CD4-positive, CD25-positive, alpha-beta regulatory T cell (primary cell): ENCODE results near the gene PRKCE. TPM values are rescaled to one million over a fixed set of nuclear protein-coding genes. Genes with fewer than 3 reads are reported as not detected.

Source experiments
- ATAC-seq, 2 donors: fragments of 150-1000 bp; cut with Tn5 transposase; one replicate each; pipeline ENCODE4 v1.10.0; 2021; ENCODE audit warnings: low read depth in 2 of 2, moderate number of reproducible peaks in 2 of 2, moderate library complexity in 1 of 2
- DNase-seq, 3 donors: peaks; one replicate each; pipeline versions ENCODE4 v3.0.0 to v3.0.0-alpha.2; 2012 to 2022; ENCODE audit warnings: mixed read lengths in 1 of 3
- H3K27ac ChIP-seq: one replicate; pipeline ENCODE4 v1.7.0; 2013; ENCODE audit warnings: mild to moderate bottlenecking, low read length; ENCODE audit not compliant: insufficient read depth, poor library complexity, severe bottlenecking
- H3K27me3 ChIP-seq: one replicate; pipeline ENCODE4 v1.7.0; 2013; ENCODE audit warnings: low read length; ENCODE audit not compliant: control insufficient read depth, insufficient read depth
- H3K36me3 ChIP-seq: one replicate; pipeline ENCODE4 v1.7.0; 2013; ENCODE audit warnings: mild to moderate bottlenecking, low read length, moderate library complexity; ENCODE audit not compliant: control insufficient read depth, insufficient read depth
- H3K4me1 ChIP-seq: 2 replicates; pipeline ENCODE4 v1.7.0; 2013; ENCODE audit warnings: mild to moderate bottlenecking, low read length; ENCODE audit not compliant: insufficient read depth, control insufficient read depth, poor library complexity, severe bottlenecking
- H3K4me3 ChIP-seq: one replicate; pipeline ENCODE4 v1.7.0; 2013; ENCODE audit warnings: low read depth, mild to moderate bottlenecking, low read length, moderate library complexity
- H3K9me3 ChIP-seq, 2 experiments: 1 replicate in 1 of 2; 2 replicates in 1 of 2; pipeline ENCODE4 v1.7.0; 2013; ENCODE audit warnings: low read length in 2 of 2, mild to moderate bottlenecking in 1 of 2, moderate library complexity in 1 of 2; ENCODE audit not compliant: control insufficient read depth in 2 of 2
- H3K27ac Mint-ChIP-seq, 3 donors: one replicate each; pipeline ENCODE4 v1.8.0; 2020 to 2022; ENCODE audit warnings: mild to moderate bottlenecking in 3 of 3, mixed read lengths in 3 of 3, moderate library complexity in 2 of 3
- H3K27me3 Mint-ChIP-seq: one replicate; pipeline ENCODE4 v1.8.0; 2022; ENCODE audit warnings: mild to moderate bottlenecking, mixed read lengths
- H3K36me3 Mint-ChIP-seq: one replicate; pipeline ENCODE4 v1.8.0; 2020; ENCODE audit warnings: mixed read lengths
- H3K4me1 Mint-ChIP-seq, 4 donors: one replicate each; pipeline ENCODE4 v1.8.0; 2020 to 2022; ENCODE audit warnings: mixed read lengths in 4 of 4, mild to moderate bottlenecking in 1 of 4
- H3K4me3 Mint-ChIP-seq, 4 donors: one replicate each; pipeline ENCODE4 v1.8.0; 2020 to 2022; ENCODE audit warnings: mild to moderate bottlenecking in 4 of 4, mixed read lengths in 4 of 4, moderate library complexity in 3 of 4
- H3K9me3 Mint-ChIP-seq, 7 donors: one replicate each; pipeline ENCODE4 v1.8.0; 2020 to 2022; ENCODE audit warnings: mixed read lengths in 7 of 7, mild to moderate bottlenecking in 3 of 7, moderate library complexity in 2 of 7
- polyA plus RNA-seq, 4 donors: library from polyadenylated mRNA; unstranded; fragments of 300-500 nt; fragmentation: Illumina TruSeq; gene quantifications; one replicate each; pipeline ENCODE4 v1.2.3, GENCODE V29; 2021
- total RNA-seq: library from RNA; stranded (reverse); gene quantifications from one replicate; pipeline ENCODE4 v1.2.3, GENCODE V29; 2022

PRKCE gene
- total and polyA plus RNA-seq, 5 donors from 2014 or later, result 0.78 to 16.5 (median 1.3) TPM

GRCh38 chr2:45825001-45825651, 173.7 kb downstream of the PRKCE start:
- peaks cover 0 to 8% (median 2%) of the 10 kb centered on the region in 7 donors for H3K9me3 Mint-ChIP-seq
- Histone ChIP-seq H3K9me3 (peaks cover 0 to 2% of the 10 kb centered on the region in 2 experiments), H3K27me3 (no peaks in the 10 kb centered on the region), H3K4me1 (no peaks in the 10 kb centered on the region), H3K27ac (no peak overlapping the region), H3K4me3 (no peak overlapping the region), H3K36me3 (no peaks in the 10 kb centered on the region)
- ATAC-seq (no peak), DNase-seq (no peak)
- no peak overlapping the region for H3K4me3 Mint-ChIP-seq
- H3K4me1 Mint-ChIP-seq, result peaks cover 0 to 7% (median 0%) of the 10 kb centered on the region in 4 donors
- H3K27ac Mint-ChIP-seq, result no peak overlapping the region
- H3K36me3 Mint-ChIP-seq, result peaks cover under 1% of the 10 kb centered on the region
- H3K27me3 Mint-ChIP-seq, result peaks cover 4% of the 10 kb centered on the region

DNA sequence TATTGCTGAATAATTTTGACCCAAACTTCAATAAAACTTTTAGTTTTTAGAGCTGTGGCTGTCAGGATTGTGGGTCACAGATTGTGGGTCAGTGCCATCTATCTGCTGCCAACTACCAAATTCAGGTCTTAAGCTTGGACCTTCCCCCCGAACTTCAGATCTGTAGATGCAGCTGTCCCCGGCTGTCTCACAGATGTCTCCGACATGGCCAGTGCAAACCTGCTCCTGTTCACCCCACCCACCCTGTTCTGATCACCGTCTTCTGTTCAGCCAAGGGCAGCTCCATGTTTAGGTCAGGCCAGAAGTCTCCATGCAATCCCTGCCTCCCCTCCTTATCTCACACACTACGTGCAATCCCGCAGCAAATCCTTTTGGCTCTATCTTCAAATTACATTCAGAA, 175.0 kb downstream of the PRKCE start:
- no peak overlapping the region for H3K4me3 Mint-ChIP-seq

DNA sequence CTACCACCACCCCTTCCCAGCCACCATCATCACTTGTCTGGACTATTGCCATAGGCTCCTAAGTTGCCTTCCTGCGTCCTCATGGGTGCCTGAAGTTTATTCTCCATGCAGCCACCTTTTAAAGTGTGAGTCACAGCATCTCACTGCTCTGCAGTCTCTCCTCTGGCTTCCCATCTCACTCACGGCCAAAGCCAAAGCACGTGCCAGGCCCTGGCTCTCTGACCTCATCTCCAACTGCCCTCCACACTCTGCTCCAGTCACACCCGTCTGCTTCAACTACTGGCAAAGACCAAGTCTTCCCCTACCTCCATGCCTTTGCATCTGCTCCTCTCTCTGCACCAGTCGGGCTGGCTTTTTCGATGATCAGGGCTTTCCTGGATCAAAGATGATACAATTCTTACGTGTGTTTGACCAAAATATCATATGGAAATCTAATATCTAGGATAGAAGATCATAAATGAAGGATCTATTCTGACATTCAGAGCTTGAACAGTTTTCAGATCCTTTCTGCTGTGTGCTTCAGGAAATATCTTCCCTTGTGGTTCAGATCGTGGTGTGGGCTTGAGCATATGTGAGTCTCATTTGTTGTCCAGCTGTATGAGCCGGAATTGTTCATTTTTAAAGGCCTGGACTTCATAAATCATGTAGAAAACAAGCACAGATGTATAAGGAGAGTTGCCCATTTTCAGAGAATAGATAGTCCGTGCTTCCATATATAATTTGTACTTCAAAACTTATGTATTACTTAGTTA, 175.6 kb downstream of the PRKCE start:
- H3K4me1 Mint-ChIP-seq, result peaks cover 0 to 10% (median 0%) of the 10 kb centered on the region in 4 donors
- Histone ChIP-seq H3K4me1 (no peaks in the 10 kb centered on the region), H3K4me3 (no peak overlapping the region), H3K27ac (no peak overlapping the region), H3K9me3 (peaks cover 9 to 11% of the 10 kb centered on the region in 2 experiments), H3K36me3 (no peaks in the 10 kb centered on the region), H3K27me3 (no peaks in the 10 kb centered on the region)
- H3K9me3 Mint-ChIP-seq, result peaks cover 2 to 21% (median 8%) of the 10 kb centered on the region in 7 donors
- no peak overlapping the region for H3K27ac Mint-ChIP-seq
- H3K4me3 Mint-ChIP-seq, result no peak overlapping the region
- ATAC-seq (no peak), DNase-seq (no peak)
- H3K36me3 Mint-ChIP-seq, result peaks cover 12% of the 10 kb centered on the region
- H3K27me3 Mint-ChIP-seq, result peaks cover 4% of the 10 kb centered on the region

More for the DNA sequence above, 175.0 kb downstream of the PRKCE start:
- H3K27ac Mint-ChIP-seq, result no peak overlapping the region
- H3K9me3 Mint-ChIP-seq, result peaks cover 2 to 20% (median 7%) of the 10 kb centered on the region in 7 donors
- no peak for DNase-seq
- peaks cover 0 to 10% (median 0%) of the 10 kb centered on the region in 4 donors for H3K4me1 Mint-ChIP-seq
- Histone ChIP-seq H3K27ac (no peak overlapping the region), H3K9me3 (peaks cover 9 to 11% of the 10 kb centered on the region in 2 experiments), H3K4me1 (no peaks in the 10 kb centered on the region), H3K4me3 (no peak overlapping the region), H3K27me3 (no peaks in the 10 kb centered on the region), H3K36me3 (no peaks in the 10 kb centered on the region)
- ATAC-seq, result no peak
- H3K36me3 Mint-ChIP-seq, result peaks cover 12% of the 10 kb centered on the region
- peaks cover 4% of the 10 kb centered on the region for H3K27me3 Mint-ChIP-seq

DNA sequence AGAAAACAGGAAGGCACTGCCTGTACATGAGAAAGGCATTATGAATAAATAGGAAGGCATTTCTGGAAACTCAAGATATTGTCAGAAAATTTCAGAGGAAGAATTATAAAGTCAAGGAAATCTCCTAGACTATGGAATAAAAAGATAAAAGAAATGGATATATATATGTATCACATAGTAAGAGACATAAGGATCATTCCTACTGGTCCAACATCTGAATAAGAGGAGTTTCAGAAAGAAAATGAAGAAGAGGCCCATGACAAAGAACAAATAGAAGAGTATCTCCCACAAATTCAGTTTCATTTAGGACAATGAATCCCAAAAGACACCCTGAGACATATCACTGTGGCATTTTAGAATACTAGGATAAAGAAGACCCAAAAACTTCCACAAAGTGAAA, 178.8 kb downstream of the PRKCE start:
- H3K27ac Mint-ChIP-seq, result no peak overlapping the region

GRCh38 chr2:45833301-45833967, 182.0 kb downstream of the PRKCE start:
- Mint-ChIP-seq H3K4me1 (peaks cover 0 to 14% (median 2%) of the 10 kb centered on the region in 4 donors), H3K36me3 (peaks cover 15% of the 10 kb centered on the region), H3K27me3 (no peaks in the 10 kb centered on the region), H3K9me3 (peaks cover 0 to 21% (median 9%) of the 10 kb centered on the region in 7 donors), H3K27ac (no peak overlapping the region), H3K4me3 (no peak overlapping the region)
- Histone ChIP-seq H3K4me1 (no peaks in the 10 kb centered on the region), H3K4me3 (no peak overlapping the region), H3K27me3 (no peaks in the 10 kb centered on the region), H3K9me3 (peaks cover 9 to 11% of the 10 kb centered on the region in 2 experiments), H3K27ac (no peak overlapping the region), H3K36me3 (no peaks in the 10 kb centered on the region)
- ATAC-seq (no peak), DNase-seq (no peak)

More for the DNA sequence above, 178.8 kb downstream of the PRKCE start:
- Histone ChIP-seq H3K27ac (no peak overlapping the region), H3K4me1 (no peaks in the 10 kb centered on the region), H3K9me3 (peaks cover 9 to 11% of the 10 kb centered on the region in 2 experiments), H3K36me3 (no peaks in the 10 kb centered on the region), H3K4me3 (no peak overlapping the region), H3K27me3 (no peaks in the 10 kb centered on the region)
- H3K36me3 Mint-ChIP-seq, result peaks cover 12% of the 10 kb centered on the region
- H3K4me3 Mint-ChIP-seq, result no peak overlapping the region
- H3K27me3 Mint-ChIP-seq, result peaks cover 1% of the 10 kb centered on the region
- no peak for ATAC-seq
- H3K9me3 Mint-ChIP-seq, result peaks cover 2 to 21% (median 9%) of the 10 kb centered on the region in 7 donors
- H3K4me1 Mint-ChIP-seq, result peaks cover 0 to 12% (median 2%) of the 10 kb centered on the region in 4 donors
- DNase-seq, result no peak

DNA sequence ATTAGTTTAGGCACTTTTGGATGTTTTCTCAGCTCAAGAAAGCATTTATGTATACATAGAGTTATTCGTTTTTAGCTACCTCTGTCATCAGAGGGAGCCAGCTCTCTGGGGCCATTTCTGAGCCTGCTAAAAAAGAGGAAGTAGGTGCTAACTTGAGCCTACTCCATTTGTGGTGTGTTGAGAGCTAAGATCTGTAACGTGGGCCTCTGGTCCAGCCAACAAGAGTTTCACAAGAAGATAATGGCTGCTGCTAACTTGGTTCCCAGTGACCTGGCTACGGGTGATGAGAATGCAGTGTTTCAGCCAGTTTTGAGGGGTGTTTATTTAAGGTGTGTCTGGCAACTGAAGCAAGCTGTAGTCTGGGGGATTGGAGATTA, 182.5 kb downstream of the PRKCE start:
- Mint-ChIP-seq H3K4me3 (no peak overlapping the region), H3K27me3 (no peaks in the 10 kb centered on the region), H3K4me1 (peaks cover 0 to 14% (median 2%) of the 10 kb centered on the region in 4 donors), H3K36me3 (peaks cover 15% of the 10 kb centered on the region), H3K27ac (no peak overlapping the region), H3K9me3 (peaks cover 0 to 21% (median 9%) of the 10 kb centered on the region in 7 donors)
- Histone ChIP-seq H3K9me3 (peaks cover 9 to 11% of the 10 kb centered on the region in 2 experiments), H3K27me3 (no peaks in the 10 kb centered on the region), H3K36me3 (no peaks in the 10 kb centered on the region), H3K27ac (no peak overlapping the region), H3K4me1 (no peaks in the 10 kb centered on the region), H3K4me3 (no peak overlapping the region)
- DNase-seq (no peak), ATAC-seq (no peak)

DNA sequence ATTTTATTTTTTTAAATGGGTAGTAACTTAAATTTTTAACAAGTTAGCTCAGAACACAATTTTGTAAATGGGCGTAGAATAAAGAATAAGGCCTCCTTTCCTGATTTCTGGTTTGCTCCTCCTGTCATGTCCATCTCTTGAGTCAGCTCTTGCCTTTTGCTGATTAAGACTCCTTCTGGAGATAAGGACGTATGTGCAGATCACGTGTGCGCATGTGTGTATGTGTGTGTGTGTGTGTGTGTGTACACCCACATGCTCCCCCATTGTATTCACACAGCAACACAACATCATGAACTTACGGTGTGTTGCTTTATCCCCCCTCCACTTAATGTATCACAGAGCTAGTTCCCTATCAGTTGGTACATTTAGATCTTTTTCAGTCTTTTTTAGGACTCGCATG, 182.9 kb downstream of the PRKCE start:
- Mint-ChIP-seq H3K27me3 (no peaks in the 10 kb centered on the region), H3K36me3 (peaks cover 15% of the 10 kb centered on the region), H3K27ac (no peak overlapping the region), H3K4me1 (peaks cover 0 to 17% (median 2%) of the 10 kb centered on the region in 4 donors), H3K9me3 (peaks cover 0 to 17% (median 9%) of the 10 kb centered on the region in 7 donors), H3K4me3 (no peak overlapping the region)
- Histone ChIP-seq H3K27ac (no peak overlapping the region), H3K9me3 (peaks cover 9 to 11% of the 10 kb centered on the region in 2 experiments), H3K4me3 (no peak overlapping the region), H3K27me3 (no peaks in the 10 kb centered on the region), H3K36me3 (no peaks in the 10 kb centered on the region), H3K4me1 (no peaks in the 10 kb centered on the region)
- no peak for DNase-seq
- no peak for ATAC-seq
